Choroid plexus epithelial cell (primary cell): Measurements from ENCODE around the gene BRCA2.

Experiments
- DNase-seq: peaks from one replicate; pipeline ENCODE4 v3.0.0-alpha.2; 2010; ENCODE audit warnings: low read depth
- H3K4me3 ChIP-seq: 2 replicates; pipeline ENCODE4 v1.5.1; 2011; ENCODE audit warnings: low read depth, mild to moderate bottlenecking, control low read depth, low read length, moderate library complexity
- TF ChIP-seq, protein P1 (sequence below): conservative IDR thresholded peaks from 2 replicates; pipeline ENCODE4 v1.5.1; 2011; ENCODE audit warnings: low read depth, mild to moderate bottlenecking, control low read depth, inconsistent platforms, low read length, moderate library complexity

The BRCA2 gene

DNA sequence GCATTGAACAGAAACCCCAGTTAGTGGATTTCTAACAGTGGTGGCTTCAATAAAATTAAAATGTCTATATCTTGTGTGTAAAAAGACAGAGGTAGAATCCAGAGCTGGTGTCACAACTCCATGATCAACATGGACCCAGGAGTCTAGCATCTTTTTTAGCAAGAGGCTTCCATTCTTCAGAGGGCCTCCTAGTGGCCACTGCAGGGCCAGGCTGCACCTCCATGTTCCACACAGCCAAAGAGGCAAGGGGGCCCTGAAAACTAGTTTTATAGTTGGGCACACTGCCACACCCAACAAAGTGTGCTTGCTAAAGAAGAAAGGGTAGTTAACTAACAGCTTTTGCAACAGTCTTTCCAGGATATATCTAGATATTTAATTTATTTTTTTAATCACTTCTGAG lies 99.7 kb downstream of the BRCA2 start:
- H3K4me3 ChIP-seq, result no peak overlapping the region
- DNase-seq, result peak; percentile 47
- TF ChIP-seq, protein P1, sequence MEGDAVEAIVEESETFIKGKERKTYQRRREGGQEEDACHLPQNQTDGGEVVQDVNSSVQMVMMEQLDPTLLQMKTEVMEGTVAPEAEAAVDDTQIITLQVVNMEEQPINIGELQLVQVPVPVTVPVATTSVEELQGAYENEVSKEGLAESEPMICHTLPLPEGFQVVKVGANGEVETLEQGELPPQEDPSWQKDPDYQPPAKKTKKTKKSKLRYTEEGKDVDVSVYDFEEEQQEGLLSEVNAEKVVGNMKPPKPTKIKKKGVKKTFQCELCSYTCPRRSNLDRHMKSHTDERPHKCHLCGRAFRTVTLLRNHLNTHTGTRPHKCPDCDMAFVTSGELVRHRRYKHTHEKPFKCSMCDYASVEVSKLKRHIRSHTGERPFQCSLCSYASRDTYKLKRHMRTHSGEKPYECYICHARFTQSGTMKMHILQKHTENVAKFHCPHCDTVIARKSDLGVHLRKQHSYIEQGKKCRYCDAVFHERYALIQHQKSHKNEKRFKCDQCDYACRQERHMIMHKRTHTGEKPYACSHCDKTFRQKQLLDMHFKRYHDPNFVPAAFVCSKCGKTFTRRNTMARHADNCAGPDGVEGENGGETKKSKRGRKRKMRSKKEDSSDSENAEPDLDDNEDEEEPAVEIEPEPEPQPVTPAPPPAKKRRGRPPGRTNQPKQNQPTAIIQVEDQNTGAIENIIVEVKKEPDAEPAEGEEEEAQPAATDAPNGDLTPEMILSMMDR, result peak; percentile 84

DNA sequence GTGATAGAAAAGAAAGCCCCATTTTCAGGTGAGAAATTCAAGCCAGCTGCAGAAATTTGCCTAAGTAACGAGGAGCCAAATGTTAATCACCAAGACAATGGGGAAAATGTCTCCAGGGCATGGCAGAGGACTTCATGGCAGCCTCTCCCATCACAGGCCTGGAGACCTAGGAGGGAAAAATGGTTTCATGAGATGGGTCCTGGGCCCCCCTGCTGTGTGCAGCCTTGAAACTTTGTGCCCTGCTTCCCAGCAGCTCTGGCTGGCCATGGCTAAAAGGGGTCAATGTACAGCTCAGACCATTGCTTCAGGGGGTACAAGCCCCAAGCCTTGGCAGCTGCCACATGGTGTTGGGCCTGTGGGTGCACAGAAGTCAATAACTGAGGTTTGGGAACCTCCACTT lies 102.7 kb downstream of the BRCA2 start:
- no peak for DNase-seq
- TF ChIP-seq, protein P1, result no peak
- H3K4me3 ChIP-seq, result no peak overlapping the region

DNA sequence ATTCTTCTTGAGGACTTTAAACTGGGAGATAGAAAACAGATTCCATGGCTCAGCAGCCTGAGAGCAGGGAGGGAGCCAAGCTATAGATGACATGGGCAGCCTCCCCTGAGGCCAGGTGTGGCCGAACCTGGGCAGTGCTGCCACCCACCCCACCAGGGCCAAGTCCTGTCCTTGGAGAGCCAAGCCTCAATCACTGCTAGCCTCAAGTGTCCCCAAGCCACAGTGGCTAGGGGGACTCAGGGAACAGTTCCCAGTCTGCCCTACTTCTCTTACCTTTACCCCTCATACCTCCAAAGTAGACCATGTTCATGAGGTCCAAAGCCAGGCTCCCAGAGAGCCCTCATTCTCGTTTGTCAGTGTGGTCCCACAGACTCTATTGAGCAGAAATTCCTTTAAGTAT lies 104.6 kb downstream of the BRCA2 start:
- no peak overlapping the region for H3K4me3 ChIP-seq
- no peak for DNase-seq
- TF ChIP-seq, protein P1, result no peak

DNA sequence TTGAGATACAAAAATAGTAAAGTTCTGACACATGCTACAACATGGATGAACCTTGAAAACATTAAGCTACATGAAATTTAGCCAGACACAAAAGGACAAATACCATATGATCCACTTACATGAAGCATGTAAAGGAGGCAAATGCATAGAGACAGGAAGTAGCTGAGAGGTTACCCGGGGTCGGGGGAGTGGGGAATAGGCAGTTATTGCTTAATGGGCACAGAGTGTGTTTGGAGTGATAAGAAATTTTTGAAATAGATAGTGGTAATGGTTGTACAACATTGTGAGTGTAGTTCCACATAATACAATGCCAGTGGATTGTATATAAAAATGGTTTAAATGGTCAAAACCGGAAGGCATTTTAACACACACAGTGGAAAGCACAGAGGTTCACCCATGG lies 108.3 kb downstream of the BRCA2 start:
- no peak for DNase-seq
- TF ChIP-seq, protein P1, result no peak
- H3K4me3 ChIP-seq, result no peak overlapping the region

DNA sequence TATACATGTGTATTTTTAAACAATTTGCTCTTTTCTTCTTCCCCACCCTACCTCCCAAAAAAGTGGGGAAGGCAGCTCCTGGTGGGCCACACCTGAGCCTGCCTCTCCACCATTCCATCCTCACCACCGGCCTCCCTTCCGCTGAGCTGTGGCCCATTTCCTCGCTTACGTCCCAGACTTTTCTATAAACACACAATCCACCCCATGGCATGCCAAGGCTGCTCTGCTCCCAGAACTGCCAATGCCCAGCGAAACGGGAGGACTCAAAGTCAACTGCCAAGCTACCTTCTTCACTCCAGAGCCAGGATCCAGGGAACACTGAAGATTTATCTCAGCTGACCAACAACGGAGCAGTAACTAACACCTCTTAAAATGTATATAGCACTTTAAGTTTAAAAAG lies 109.8 kb downstream of the BRCA2 start:
- H3K4me3 ChIP-seq, result no peak overlapping the region
- no peak for DNase-seq
- TF ChIP-seq, protein P1, result no peak

DNA sequence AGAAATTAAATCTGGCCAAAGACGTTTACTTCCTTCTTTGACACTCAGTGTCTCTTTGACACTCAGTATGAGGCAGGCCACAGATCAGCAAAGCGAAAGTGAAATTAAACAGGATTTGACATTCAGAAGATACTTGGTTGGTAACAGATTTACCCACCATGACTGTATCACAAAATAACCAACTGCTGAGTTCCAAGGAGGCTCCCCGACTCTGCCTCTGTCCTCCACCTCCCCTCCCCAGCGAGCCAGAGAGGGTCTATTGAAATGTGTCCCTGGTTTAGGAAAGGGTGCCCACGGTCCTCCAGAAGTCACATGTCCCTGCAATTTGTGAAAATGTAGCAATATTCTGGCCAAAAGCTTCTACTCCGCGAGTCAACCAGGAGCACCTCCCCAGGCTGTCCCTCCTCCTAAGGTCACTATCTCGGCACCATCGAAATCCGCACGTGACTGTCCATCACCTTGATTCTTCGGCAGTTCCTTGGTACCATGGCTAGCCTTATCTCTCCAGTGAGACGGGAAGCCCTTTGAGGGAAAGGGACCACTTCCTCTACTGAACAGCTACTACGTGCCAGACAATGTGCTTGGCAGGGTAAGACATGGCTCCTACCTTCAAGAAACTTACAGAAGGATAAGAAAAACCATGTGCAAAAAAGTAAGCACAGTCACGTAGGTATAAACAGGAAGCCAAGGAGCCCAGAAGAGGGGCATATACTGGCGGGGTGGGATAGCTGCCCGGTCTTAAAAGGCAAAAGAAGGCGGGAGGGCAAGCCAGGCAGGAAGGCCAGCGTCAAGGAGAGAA lies 111.1 kb downstream of the BRCA2 start:
- H3K4me3 ChIP-seq, result peak overlapping the region; percentile 67
- peak; percentile 36 for DNase-seq
- TF ChIP-seq, protein P1, result no peak

DNA sequence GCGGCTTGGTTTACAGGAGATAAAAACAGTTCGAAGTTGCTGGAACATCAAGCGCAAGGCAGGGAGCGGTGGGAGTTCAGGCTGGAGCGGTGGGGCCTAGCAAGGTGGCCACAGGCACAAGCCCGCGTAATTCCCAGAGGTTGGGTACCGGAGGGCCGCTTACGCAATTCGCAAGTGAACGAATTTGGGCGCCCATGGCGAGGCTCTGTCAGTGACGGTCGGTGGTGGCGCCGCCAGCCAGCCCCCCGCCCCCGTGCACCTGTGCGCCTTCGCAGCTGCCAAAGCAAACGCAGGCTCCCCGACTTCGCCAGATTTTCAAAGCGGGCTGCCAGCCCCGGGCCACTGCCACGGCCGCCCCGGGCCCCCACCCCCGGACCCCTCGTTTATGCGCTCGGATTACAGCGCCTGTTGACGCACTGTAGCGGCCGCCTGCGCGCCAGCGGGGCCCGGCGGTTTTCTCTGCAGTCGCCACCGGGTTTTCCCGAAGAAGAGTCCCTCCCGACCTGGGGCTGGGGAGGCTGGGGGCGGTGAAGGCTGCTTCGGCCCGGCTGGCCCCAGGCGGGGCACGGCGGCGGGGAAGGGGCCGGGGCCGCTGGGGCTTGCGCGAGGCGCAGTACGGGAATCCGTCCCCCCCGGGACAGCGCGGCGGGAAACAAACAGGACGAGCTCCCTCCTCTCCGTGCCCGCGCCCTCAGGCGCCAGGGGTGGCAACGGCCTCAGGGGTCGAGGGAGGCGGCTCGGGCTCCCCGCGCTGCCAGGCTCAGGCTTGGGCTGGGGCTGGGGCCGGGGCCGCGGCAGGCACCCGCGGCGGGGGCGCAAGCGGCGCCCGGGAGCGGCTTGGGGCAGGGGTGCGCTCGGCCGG lies 111.9 kb downstream of the BRCA2 start:
- TF ChIP-seq, protein P1, result no peak
- peak overlapping the region; percentile 67 for H3K4me3 ChIP-seq
- peak; percentile 19 for DNase-seq
